CD1c-positive myeloid dendritic cell (primary cell): Measurements from ENCODE around the gene CEP350.

Experiments used
- DNase-seq: peaks from one replicate; pipeline ENCODE4 v3.0.0-alpha.2; 2016; ENCODE audit errors: extremely low spot score

CEP350 gene

DNA sequence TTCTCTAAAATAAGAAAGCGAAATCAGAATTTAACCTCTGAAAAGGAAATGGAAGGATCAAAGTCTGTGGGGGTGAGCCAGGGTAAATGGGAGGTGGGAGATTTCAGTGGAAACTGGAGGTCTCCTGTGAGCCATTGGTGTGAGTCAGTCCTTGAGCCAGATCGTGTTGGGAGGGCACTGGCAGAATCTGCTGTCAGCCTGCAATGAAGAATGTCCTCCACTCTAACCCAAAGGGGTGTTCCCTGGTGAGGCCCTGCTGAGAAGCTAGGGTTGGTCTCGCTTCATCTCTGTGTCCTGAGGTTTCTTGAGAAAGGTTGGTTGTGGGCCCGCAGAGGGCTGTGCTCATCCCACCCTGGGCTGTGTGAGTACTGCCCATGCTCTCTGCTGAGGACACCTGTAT lies 202.5 kb downstream of the CEP350 start:
- DNase-seq, result no peak

DNA sequence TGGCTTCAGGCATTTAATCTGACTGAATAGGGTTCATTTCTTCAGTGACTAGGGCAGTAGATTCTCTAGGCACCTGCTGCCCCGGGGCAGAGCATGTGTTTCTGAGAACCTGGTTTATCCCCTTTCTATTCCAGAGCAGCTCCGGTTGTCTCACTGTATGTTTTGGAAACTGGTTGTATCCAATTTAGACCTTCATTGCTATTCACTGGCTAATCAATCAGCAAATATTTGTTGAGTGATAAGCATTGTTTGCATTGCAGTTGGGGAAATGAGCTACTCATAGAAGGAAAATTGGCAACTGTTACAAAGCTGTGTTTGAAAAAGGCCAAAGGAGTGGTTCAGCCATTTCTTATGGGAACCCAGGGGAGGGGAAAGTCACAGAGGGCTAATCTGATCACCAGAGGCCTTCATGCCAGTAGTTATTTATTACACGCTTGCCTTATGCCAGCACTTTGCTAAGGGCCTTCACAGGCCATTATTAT lies 203.0 kb downstream of the CEP350 start:
- no peak for DNase-seq

DNA sequence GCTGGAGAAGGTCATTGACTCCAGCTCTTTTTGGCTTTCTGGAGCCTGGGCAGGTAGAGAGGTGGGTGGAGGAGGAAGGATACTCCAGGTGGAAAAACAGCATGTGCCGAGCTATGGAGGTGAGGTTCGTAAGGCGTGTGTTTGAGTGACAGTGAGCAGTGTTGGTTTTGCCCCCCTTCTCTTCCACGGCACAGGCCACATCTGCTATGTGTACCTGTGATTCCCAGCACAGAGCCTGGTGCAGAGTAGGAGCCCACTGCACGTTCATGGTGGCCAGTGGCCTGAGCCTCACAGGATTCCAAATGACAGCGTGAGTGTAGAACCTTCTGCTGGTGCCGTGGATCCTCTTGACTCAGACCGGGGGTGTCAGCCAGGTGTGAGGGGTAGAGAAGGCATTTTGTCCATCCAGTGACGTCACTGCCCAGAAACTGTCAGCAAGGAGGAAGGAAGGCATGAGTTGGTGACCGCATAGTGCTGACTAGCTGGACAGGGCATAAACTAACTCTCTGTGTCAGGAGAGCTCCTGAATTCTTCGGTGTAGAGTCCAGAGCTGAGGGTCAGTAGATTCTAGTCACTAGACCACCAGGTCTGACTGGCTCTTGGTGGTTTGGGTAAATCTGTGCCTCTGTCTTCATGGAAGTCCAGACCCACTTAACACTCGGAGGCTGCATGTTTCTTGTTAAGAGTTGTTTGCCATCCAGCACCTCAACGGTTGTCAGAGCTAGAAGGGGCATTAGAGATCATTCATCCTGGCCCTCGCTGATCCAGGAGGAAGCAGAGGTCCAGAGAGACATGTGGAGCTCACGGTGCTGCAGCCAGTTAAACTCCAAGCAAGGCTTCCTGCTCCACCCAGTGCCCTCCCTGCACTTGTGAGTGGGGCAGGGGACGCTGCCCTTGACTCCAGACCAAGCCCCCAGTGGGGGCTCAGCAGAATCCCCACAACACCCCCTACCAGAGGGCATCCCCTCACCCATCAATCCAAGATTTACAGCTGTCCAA lies 203.8 kb downstream of the CEP350 start:
- peak; percentile 39 for DNase-seq

DNA sequence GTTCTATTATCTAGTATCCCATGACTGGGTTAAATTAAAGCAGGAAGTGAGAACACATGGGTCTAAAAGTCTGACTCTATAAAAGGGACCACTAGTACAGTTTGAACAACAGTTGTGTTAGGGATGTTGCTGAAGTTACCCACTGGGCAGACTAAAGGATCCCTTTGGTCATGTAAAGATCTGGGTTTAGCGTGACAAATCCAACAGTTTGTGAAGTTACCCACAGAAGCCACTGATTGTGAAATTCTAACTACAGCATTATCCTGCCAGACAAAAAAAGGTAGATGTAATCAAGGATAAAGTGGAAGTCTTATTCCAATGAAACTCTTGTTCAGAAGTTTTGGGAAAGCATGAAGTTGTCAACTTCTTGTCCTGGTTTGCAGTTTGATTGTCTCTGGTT lies 205.7 kb downstream of the CEP350 start:
- peak; percentile 71 for DNase-seq

DNA sequence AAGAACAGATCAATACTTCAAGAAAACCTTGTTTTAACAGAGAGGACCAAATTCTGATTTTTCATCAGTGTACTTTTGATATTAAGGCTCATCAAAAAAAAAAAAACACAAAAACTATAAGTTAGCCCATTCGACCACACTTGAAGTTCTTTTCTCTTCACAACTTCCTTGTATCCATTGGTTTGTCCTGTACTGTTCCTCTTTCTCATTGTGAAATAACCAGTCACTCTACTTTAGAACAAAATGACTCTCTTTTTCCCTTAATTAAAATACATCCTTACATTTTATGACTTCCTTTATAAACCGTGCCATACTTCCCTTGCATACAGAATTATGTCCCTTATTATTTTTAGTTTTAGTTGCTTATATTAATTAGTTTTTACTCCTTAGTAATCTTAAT lies 208.4 kb downstream of the CEP350 start:
- DNase-seq, result peak; percentile 76
